Breast epithelium (tissue), 3 donors: Measurements from ENCODE around the gene NUTF2.

Experiments
- CTCF ChIP-seq, 3 donors: fragments of 450-650 bp; IDR thresholded peaks; one replicate each; pipeline ENCODE4 v1.5.1; 2016 to 2017; ENCODE audit warnings: antibody characterized with exemption in 3 of 3, mild to moderate bottlenecking in 3 of 3, moderate library complexity in 3 of 3
- POLR2A ChIP-seq: fragments of 450-650 bp; IDR thresholded peaks from one replicate; pipeline ENCODE4 v1.6.1; 2016; ENCODE audit warnings: antibody characterized with exemption, mild to moderate bottlenecking, moderate library complexity

- TF ChIP-seq POLR2A = no peak
- TF ChIP-seq CTCF (IDR thresholded peaks at IDR 0.05) = no peak
These were observed 42.8 kb upstream of the NUTF2 start for GRCh38 chr16:67803894-67804293.
